SK-N-SH (cell line): Measurements from ENCODE around the gene EBF3.

Source experiments
- FOSL2 ChIP-seq: IDR thresholded peaks from 2 replicates; pipeline ENCODE4 v1.4.0; 2012; ENCODE audit warnings: low read depth, mild to moderate bottlenecking, moderate library complexity, borderline replicate concordance
- GATA2 ChIP-seq: sonication (generic); formaldehyde crosslinking; IDR thresholded peaks from 2 replicates; pipeline ENCODE4 v1.5.0; 2020; ENCODE audit warnings: mild to moderate bottlenecking, missing genetic modification reagents
- NRF1 ChIP-seq: IDR thresholded peaks from 2 replicates; pipeline ENCODE4 v1.6.1; 2012; ENCODE audit warnings: low read depth, mild to moderate bottlenecking, low read length
- RAD21 ChIP-seq: IDR thresholded peaks from 2 replicates; pipeline ENCODE4 v1.6.1; 2012; ENCODE audit warnings: mild to moderate bottlenecking, low read length
- SIN3A ChIP-seq: IDR thresholded peaks from 2 replicates; pipeline ENCODE4 v1.6.1; 2012; ENCODE audit warnings: low read depth, mild to moderate bottlenecking, low read length, moderate library complexity, borderline replicate concordance
- SMC3 ChIP-seq: IDR thresholded peaks from 2 replicates; pipeline ENCODE4 v1.6.1; 2012; ENCODE audit warnings: low read depth, low read length, improper control_type of control experiment
- TF ChIP-seq, protein P1 (sequence below): IDR thresholded peaks from 2 replicates; pipeline ENCODE4 v1.6.1; 2012; ENCODE audit warnings: mild to moderate bottlenecking, low read depth, low read length, moderate library complexity
- TF ChIP-seq, protein P2 (sequence below): fragments of 150-350 bp; IDR thresholded peaks from 2 replicates; pipeline ENCODE4 v1.6.1; 2017; ENCODE audit warnings: antibody characterized with exemption, low read length, low read depth, borderline replicate concordance
- TF ChIP-seq, protein P3 (sequence below): fragments of 200-600 bp; sonication (generic); IDR thresholded peaks from 2 replicates; pipeline ENCODE4 v1.6.1; 2017; ENCODE audit warnings: antibody characterized with exemption, mild to moderate bottlenecking, moderate library complexity

DNA sequence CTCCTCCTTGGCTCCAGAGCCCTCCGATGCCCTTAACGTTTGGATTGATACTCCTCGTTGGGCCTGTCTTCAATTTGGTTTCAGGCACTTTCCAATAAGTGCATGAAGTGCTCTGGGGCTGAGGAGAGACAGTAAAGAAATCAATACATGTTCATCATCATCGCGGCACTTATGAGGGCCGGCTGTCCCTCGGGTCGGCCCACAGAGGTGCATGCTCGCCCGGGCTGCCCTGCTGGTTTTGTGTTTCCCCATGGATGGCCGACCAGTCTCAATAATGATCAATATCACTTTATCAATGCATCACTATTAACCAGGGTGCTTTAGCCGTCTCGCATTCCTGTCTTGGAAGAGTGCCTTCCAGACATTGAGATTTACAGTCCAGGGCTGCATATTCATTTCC, 154.2 kb downstream of the EBF3 start:
- TF ChIP-seq, protein P1, sequence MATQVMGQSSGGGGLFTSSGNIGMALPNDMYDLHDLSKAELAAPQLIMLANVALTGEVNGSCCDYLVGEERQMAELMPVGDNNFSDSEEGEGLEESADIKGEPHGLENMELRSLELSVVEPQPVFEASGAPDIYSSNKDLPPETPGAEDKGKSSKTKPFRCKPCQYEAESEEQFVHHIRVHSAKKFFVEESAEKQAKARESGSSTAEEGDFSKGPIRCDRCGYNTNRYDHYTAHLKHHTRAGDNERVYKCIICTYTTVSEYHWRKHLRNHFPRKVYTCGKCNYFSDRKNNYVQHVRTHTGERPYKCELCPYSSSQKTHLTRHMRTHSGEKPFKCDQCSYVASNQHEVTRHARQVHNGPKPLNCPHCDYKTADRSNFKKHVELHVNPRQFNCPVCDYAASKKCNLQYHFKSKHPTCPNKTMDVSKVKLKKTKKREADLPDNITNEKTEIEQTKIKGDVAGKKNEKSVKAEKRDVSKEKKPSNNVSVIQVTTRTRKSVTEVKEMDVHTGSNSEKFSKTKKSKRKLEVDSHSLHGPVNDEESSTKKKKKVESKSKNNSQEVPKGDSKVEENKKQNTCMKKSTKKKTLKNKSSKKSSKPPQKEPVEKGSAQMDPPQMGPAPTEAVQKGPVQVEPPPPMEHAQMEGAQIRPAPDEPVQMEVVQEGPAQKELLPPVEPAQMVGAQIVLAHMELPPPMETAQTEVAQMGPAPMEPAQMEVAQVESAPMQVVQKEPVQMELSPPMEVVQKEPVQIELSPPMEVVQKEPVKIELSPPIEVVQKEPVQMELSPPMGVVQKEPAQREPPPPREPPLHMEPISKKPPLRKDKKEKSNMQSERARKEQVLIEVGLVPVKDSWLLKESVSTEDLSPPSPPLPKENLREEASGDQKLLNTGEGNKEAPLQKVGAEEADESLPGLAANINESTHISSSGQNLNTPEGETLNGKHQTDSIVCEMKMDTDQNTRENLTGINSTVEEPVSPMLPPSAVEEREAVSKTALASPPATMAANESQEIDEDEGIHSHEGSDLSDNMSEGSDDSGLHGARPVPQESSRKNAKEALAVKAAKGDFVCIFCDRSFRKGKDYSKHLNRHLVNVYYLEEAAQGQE = no peak
- TF ChIP-seq SMC3 = no peak
- no peak for TF ChIP-seq RAD21
- TF ChIP-seq, protein P2, sequence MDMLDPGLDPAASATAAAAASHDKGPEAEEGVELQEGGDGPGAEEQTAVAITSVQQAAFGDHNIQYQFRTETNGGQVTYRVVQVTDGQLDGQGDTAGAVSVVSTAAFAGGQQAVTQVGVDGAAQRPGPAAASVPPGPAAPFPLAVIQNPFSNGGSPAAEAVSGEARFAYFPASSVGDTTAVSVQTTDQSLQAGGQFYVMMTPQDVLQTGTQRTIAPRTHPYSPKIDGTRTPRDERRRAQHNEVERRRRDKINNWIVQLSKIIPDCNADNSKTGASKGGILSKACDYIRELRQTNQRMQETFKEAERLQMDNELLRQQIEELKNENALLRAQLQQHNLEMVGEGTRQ = no peak
- TF ChIP-seq, protein P3, sequence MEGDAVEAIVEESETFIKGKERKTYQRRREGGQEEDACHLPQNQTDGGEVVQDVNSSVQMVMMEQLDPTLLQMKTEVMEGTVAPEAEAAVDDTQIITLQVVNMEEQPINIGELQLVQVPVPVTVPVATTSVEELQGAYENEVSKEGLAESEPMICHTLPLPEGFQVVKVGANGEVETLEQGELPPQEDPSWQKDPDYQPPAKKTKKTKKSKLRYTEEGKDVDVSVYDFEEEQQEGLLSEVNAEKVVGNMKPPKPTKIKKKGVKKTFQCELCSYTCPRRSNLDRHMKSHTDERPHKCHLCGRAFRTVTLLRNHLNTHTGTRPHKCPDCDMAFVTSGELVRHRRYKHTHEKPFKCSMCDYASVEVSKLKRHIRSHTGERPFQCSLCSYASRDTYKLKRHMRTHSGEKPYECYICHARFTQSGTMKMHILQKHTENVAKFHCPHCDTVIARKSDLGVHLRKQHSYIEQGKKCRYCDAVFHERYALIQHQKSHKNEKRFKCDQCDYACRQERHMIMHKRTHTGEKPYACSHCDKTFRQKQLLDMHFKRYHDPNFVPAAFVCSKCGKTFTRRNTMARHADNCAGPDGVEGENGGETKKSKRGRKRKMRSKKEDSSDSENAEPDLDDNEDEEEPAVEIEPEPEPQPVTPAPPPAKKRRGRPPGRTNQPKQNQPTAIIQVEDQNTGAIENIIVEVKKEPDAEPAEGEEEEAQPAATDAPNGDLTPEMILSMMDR = no peak
- TF ChIP-seq GATA2 (CRISPR knock-in tag) = no peak
- no peak for TF ChIP-seq NRF1
- no peak for TF ChIP-seq SIN3A
- TF ChIP-seq FOSL2 = no peak
